ENCODE results near the gene LCAT. TPM values are rescaled to one million over a fixed set of nuclear protein-coding genes. Genes with fewer than 3 reads are reported as not detected.

Gene LCAT
- total and polyA plus RNA-seq, 2 experiments from 2014 or later: 13.7 to 18.9 TPM

DNA sequence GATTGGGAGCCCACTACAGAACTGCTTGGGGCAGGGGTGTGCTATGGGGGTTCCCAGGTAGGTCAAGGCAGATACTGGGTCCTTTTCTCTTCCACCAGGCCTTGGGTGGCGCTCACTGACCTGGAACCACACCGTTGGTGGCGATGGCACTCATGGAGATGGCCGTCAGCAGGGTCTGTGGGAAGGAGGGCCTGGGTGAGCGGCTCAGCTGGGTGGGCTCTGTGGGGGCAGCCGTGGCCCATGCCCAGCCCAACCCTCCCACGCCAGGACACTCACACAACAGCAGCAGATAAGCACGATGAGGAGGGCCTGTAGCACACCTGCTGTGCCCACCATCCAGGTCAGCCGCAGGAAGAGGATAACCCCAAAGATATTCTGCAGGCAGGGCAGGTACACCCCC lies 13.7 kb upstream of the LCAT start:
- H3K27ac Mint-ChIP-seq: no peak overlapping the region
- no peaks in the 10 kb centered on the region for H3K9me3 Mint-ChIP-seq
- H4K20me1 ChIP-seq (replicated peaks; ENCODE audit: insufficient read depth): peaks cover 8% of the 10 kb centered on the region; the same call in 1 of the 2 replicates
- H3K9me2 ChIP-seq (ENCODE audit: insufficient read depth): no peaks in the 10 kb centered on the region
- no peak overlapping the region for H2AFZ ChIP-seq
- H3K4me3 Mint-ChIP-seq: no peak overlapping the region
- H3K4me3 ChIP-seq: no peak overlapping the region
- no peaks in the 10 kb centered on the region for H3K27me3 ChIP-seq (ENCODE audit: insufficient read depth)
- H3K36me3 ChIP-seq (ENCODE audit: insufficient read depth): peaks cover 4% of the 10 kb centered on the region; the same call in 1 of the 2 replicates
- no peaks in the 10 kb centered on the region for H3K27me3 Mint-ChIP-seq (ENCODE audit: insufficient read depth, low read depth, poor library complexity)
- H3K4me2 ChIP-seq: no peak overlapping the region
- peaks cover 42% of the 10 kb centered on the region for H3K36me3 Mint-ChIP-seq (ENCODE audit: low read depth)
- H3K27ac ChIP-seq (ENCODE audit: low read depth): no peak overlapping the region
- H3K4me1 Mint-ChIP-seq: no peaks in the 10 kb centered on the region; the same call in 2 of the 3 replicates
- H3K4me1 ChIP-seq (ENCODE audit: insufficient read depth): no peaks in the 10 kb centered on the region
- no peaks in the 10 kb centered on the region for H3F3A ChIP-seq (replicated peaks; ENCODE audit: low read depth)
- no peak for ATAC-seq
- DNase-seq (ENCODE audit: low spot score): no peak
- 0 out of 2 replicates have a peak, but pooled peaks cover 2% of the 10 kb centered on the region for H3K79me2 ChIP-seq (replicated peaks; ENCODE audit: insufficient read depth)
- no peak for TF ChIP-seq ZNF114 (CRISPR knock-in tag; IDR thresholded peaks at IDR 0.05)
- no peak for TF ChIP-seq NANOG (IDR thresholded peaks at IDR 0.05; ENCODE audit: borderline replicate concordance)
- TF ChIP-seq ZNF462 (CRISPR knock-in tag; IDR thresholded peaks at IDR 0.05): no peak
- TF ChIP-seq, protein P1, sequence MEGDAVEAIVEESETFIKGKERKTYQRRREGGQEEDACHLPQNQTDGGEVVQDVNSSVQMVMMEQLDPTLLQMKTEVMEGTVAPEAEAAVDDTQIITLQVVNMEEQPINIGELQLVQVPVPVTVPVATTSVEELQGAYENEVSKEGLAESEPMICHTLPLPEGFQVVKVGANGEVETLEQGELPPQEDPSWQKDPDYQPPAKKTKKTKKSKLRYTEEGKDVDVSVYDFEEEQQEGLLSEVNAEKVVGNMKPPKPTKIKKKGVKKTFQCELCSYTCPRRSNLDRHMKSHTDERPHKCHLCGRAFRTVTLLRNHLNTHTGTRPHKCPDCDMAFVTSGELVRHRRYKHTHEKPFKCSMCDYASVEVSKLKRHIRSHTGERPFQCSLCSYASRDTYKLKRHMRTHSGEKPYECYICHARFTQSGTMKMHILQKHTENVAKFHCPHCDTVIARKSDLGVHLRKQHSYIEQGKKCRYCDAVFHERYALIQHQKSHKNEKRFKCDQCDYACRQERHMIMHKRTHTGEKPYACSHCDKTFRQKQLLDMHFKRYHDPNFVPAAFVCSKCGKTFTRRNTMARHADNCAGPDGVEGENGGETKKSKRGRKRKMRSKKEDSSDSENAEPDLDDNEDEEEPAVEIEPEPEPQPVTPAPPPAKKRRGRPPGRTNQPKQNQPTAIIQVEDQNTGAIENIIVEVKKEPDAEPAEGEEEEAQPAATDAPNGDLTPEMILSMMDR (conservative IDR thresholded peaks at IDR 0.05; ENCODE audit: low read depth in 2 of 2): no peak
- no peak for TF ChIP-seq JUNB (IDR thresholded peaks at IDR 0.05; ENCODE audit: unreplicated experiment)
- TF ChIP-seq, protein P2, sequence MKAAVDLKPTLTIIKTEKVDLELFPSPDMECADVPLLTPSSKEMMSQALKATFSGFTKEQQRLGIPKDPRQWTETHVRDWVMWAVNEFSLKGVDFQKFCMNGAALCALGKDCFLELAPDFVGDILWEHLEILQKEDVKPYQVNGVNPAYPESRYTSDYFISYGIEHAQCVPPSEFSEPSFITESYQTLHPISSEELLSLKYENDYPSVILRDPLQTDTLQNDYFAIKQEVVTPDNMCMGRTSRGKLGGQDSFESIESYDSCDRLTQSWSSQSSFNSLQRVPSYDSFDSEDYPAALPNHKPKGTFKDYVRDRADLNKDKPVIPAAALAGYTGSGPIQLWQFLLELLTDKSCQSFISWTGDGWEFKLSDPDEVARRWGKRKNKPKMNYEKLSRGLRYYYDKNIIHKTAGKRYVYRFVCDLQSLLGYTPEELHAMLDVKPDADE (IDR thresholded peaks at IDR 0.05): no peak
- TF ChIP-seq EZH2 (IDR thresholded peaks at IDR 0.05; ENCODE audit: low read depth, unreplicated experiment): no peak
- TF ChIP-seq ZNF331 (CRISPR knock-in tag; IDR thresholded peaks at IDR 0.05; ENCODE audit: low read depth): no peak
- no peak for TF ChIP-seq CREB1 (CRISPR knock-in tag; IDR thresholded peaks at IDR 0.05; ENCODE audit: low read depth)
- TF ChIP-seq, protein P3, sequence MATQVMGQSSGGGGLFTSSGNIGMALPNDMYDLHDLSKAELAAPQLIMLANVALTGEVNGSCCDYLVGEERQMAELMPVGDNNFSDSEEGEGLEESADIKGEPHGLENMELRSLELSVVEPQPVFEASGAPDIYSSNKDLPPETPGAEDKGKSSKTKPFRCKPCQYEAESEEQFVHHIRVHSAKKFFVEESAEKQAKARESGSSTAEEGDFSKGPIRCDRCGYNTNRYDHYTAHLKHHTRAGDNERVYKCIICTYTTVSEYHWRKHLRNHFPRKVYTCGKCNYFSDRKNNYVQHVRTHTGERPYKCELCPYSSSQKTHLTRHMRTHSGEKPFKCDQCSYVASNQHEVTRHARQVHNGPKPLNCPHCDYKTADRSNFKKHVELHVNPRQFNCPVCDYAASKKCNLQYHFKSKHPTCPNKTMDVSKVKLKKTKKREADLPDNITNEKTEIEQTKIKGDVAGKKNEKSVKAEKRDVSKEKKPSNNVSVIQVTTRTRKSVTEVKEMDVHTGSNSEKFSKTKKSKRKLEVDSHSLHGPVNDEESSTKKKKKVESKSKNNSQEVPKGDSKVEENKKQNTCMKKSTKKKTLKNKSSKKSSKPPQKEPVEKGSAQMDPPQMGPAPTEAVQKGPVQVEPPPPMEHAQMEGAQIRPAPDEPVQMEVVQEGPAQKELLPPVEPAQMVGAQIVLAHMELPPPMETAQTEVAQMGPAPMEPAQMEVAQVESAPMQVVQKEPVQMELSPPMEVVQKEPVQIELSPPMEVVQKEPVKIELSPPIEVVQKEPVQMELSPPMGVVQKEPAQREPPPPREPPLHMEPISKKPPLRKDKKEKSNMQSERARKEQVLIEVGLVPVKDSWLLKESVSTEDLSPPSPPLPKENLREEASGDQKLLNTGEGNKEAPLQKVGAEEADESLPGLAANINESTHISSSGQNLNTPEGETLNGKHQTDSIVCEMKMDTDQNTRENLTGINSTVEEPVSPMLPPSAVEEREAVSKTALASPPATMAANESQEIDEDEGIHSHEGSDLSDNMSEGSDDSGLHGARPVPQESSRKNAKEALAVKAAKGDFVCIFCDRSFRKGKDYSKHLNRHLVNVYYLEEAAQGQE (IDR thresholded peaks at IDR 0.05; ENCODE audit: unreplicated experiment): no peak
- TF ChIP-seq STAT1 (IDR thresholded peaks at IDR 0.05; ENCODE audit: unreplicated experiment): no peak

All from GM23338 (cell line).